SJCRH30 (cell line): ENCODE data around the gene ENO3. TPM values are rescaled to one million over a fixed set of nuclear protein-coding genes. Genes with fewer than 3 reads are reported as not detected.

Experiments used
- DNase-seq, 2 experiments: peaks; one replicate each; pipeline ENCODE4 v3.0.0-alpha.2; 2015 to 2020
- H3K27ac ChIP-seq: fragments of 250-450 bp; sonication (Bioruptor Pico); 2 replicates; pipeline ENCODE4 v1.5.1; 2020; ENCODE audit warnings: mild to moderate bottlenecking, moderate library complexity
- H3K27me3 ChIP-seq: fragments of 250-450 bp; sonication (Bioruptor Pico); 2 replicates; pipeline ENCODE4 v1.5.1; 2020; ENCODE audit warnings: mild to moderate bottlenecking, moderate library complexity
- H3K36me3 ChIP-seq: fragments of 250-450 bp; sonication (Bioruptor Pico); 2 replicates; pipeline ENCODE4 v1.5.1; 2020; ENCODE audit warnings: mild to moderate bottlenecking, moderate library complexity
- H3K4me1 ChIP-seq: fragments of 250-450 bp; sonication (Bioruptor Pico); 2 replicates; pipeline ENCODE4 v1.5.1; 2020; ENCODE audit warnings: mild to moderate bottlenecking, moderate library complexity
- H3K4me3 ChIP-seq: fragments of 250-450 bp; sonication (Bioruptor Pico); 2 replicates; pipeline ENCODE4 v1.5.1; 2020; ENCODE audit warnings: mild to moderate bottlenecking, moderate library complexity
- H3K9me3 ChIP-seq: fragments of 250-450 bp; sonication (Bioruptor Pico); replicated peaks from 2 replicates; pipeline ENCODE4 v1.5.1; 2020; ENCODE audit warnings: mild to moderate bottlenecking, moderate library complexity
- total RNA-seq: library from RNA; depleted of rRNA; stranded (reverse); fragments of >200 nt; shearing (Covaris generic); gene quantifications from 2 replicates; pipeline ENCODE4 v1.2.3, GENCODE V29; 2014

The ENO3 gene
- total RNA-seq, 1 experiment from 2014 or later: 129 TPM

DNA sequence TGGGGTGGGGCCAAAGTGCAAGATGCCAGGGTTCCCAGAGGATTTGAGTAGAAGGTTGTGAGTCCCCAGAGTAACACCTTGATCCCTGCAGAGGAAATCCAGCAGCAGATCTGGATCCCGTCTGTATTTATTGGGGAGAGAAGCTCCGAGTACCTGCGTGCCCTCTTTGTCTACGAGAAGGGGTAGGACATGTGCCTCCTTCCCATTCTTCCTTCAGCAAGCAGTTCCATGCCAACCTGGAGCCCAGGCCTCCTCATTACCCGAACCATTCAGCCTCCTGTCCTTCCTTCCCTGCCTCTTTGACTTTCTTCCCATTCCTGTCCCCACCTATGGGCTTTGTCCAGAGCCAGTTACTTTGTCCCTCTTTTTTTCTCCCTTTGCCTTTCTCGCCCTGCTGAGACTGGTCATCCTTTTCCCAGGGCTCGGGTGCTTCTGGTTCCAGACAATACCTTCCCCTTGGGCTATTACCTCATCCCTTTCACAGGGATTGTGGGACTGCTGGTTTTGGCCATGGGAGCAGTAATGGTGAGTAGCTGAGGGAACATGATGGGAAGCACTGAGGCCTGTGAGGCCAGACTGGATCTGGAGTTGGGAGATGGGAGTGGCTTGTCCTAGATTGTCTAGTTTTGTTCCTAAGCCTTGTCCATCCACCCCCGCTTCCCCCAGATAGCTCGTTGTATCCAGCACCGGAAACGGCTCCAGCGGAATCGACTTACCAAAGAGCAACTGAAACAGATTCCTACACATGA, 8.0 kb upstream of the ENO3 start:
- no peaks in the 10 kb centered on the region for H3K9me3 ChIP-seq
- no peaks in the 10 kb centered on the region for H3K27me3 ChIP-seq
- H3K4me1 ChIP-seq: peaks cover 12% of the 10 kb centered on the region
- no peak overlapping the region for H3K27ac ChIP-seq
- peaks cover 38% of the 10 kb centered on the region for H3K36me3 ChIP-seq
- DNase-seq: no peak
- no peak overlapping the region for H3K4me3 ChIP-seq

DNA sequence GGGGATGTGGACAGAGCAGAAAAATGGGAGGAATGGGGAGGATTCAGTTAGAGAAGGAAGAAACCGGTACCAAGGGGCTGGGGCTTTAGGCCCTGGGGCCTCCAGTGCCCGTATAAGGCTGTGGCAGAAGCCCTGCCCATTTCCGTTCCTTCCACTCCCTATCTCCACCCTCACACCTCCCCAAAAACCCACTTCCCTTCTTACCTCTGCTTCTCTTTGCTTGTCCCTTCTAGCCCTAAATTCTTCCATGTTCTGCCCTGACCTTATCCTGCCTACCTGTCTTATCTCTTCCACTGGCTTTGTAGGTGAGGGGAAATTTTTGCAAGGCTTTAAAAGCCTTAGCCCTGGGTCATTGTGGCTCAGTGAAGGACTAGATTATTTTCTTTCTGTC, 6.8 kb upstream of the ENO3 start:
- H3K4me3 ChIP-seq: no peak overlapping the region
- no peaks in the 10 kb centered on the region for H3K9me3 ChIP-seq
- DNase-seq: no peak
- H3K36me3 ChIP-seq: peaks cover 40% of the 10 kb centered on the region
- H3K4me1 ChIP-seq: peaks cover 12% of the 10 kb centered on the region
- H3K27ac ChIP-seq: no peak overlapping the region
- no peaks in the 10 kb centered on the region for H3K27me3 ChIP-seq

DNA sequence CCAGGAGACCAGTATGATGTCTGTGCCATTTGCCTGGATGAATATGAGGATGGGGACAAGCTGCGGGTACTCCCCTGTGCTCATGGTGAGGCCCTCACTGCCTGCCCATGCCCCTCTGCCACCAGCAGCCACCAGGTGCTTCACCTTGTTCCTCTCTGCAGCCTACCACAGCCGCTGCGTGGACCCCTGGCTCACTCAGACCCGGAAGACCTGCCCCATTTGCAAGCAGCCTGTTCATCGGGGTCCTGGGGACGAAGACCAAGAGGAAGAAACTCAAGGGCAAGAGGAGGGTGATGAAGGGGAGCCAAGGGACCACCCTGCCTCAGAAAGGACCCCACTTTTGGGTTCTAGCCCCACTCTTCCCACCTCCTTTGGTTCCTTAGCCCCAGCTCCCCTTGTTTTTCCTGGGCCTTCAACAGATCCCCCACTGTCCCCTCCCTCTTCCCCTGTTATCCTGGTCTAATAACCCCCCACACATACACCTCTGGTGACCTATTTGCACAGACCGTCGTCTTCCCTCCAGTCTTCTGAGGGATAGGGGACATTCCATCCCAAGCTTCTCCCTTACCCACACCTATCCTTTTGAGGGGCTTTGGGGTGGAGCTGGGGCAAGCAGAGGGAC, 6.3 kb upstream of the ENO3 start:
- Histone ChIP-seq H3K27me3 (no peaks in the 10 kb centered on the region), H3K36me3 (peaks cover 40% of the 10 kb centered on the region), H3K4me1 (peaks cover 12% of the 10 kb centered on the region), H3K4me3 (no peak overlapping the region), H3K9me3 (no peaks in the 10 kb centered on the region), H3K27ac (peak overlapping the region; percentile 98)
- no peak for DNase-seq

DNA sequence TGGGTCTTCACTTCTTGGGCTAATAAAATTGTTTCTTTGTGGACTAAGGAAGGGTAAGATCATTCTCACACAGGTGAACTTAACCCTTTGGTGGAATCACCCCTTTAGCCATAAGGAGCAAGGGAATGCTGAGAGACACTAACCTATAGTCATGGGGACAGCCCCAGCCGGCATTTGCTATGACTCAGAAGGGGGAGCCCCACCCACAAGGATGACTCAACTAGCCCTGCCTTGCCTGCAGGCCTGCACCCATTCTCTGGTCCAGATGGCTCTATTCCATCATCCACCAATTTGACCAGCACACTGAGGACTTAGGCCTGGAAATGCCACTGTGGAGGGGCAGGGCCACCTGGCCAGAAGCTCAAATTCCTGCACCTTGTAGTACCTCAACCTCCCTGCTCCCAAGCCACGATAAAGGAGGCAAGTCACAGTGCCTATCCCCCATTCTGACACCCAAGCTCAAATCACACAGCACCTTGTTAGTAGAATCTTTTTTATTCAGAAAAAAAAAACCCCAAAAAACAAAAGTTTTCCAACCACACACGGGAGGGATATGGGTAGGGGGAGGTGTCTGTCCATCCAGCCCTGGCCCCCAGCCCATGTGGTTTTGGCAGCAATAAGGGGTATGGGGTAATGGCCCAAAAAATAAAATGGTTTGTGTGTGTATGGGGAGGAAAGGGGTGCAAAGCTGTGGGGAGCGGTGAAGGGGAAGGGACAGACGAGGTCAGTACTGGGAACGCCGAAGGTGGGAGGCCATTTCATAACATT, 5.6 kb upstream of the ENO3 start:
- DNase-seq: peak; percentile 81
- Histone ChIP-seq H3K27ac (peak overlapping the region; percentile 98), H3K27me3 (no peaks in the 10 kb centered on the region), H3K9me3 (no peaks in the 10 kb centered on the region), H3K4me3 (peak overlapping the region; percentile 96), H3K36me3 (peaks cover 40% of the 10 kb centered on the region), H3K4me1 (peaks cover 12% of the 10 kb centered on the region)

DNA sequence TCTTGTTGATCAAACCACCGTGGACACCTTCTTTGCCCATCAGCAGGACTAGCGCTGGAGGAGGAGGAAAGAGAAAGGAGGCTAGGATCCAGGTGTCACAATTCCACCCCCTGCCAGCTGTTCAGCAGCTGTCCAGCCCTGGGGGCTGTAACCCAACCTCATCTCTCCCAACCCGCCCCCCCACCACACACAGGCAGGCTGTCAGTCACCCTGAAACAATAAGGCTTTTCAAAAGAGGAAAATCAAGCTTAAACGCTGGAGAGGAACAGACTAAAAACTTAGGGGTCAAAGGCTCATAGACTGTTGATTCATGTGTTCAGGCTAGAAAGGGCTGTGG, 5.0 kb upstream of the ENO3 start:
- H3K36me3 ChIP-seq: peaks cover 40% of the 10 kb centered on the region
- H3K4me3 ChIP-seq: peak overlapping the region; percentile 96
- no peaks in the 10 kb centered on the region for H3K9me3 ChIP-seq
- no peaks in the 10 kb centered on the region for H3K27me3 ChIP-seq
- H3K4me1 ChIP-seq: peaks cover 12% of the 10 kb centered on the region
- H3K27ac ChIP-seq: peak overlapping the region; percentile 98
- DNase-seq: peak; percentile 77 to 92

DNA sequence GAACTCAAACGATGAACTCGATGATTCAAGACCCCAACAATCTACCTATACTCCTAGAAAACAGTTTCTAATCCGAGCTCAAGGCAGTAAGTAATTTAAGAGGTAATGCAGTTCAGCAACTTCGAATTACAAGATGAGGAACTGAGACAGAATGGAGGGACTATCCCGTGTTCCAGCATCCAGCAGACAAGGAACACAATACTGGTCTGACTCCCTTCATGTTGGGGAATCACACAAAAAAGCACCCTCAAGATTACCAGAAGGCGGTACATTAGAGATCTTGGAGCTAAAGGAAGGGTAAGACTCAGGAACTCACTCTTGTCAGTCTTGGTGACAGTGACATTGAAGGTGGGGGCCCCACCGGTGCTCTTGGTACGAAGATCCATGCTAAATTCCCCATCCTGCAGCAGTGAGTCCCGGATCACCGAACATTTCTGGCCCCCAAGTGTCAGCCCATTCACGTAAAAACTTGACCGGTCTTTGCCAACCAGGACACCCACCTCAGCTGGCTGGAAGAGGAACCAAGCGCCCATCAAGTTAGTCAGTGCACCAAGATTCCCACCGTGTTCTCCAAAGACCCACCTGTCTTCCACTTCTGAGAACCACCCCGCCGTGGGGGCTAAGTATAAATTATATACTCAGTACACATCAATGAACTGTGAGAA, 4.5 kb upstream of the ENO3 start:
- Histone ChIP-seq H3K27ac (peak overlapping the region; percentile 98), H3K27me3 (no peaks in the 10 kb centered on the region)

DNA sequence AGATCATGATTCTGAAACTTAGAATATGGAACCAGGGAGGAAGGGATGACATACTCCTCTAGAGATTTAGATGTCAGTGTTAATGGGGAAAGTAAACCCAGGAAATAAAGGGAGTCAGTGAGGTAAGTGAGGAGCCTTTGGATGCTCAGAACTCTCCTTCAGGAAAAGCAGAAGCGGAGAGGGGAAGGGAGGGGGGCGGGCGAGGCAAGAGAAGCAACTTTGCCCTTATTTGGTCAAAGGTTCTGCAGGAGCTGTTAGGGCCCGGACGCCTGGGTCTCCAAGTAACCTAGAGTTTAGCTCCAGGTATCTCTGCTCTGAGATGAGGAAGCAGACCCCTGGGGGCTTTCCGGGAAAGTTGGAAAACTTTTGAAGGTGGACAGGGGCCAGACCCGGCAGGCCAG, 3.9 kb upstream of the ENO3 start:
- no peak for DNase-seq
- Histone ChIP-seq H3K9me3 (no peaks in the 10 kb centered on the region), H3K4me1 (peaks cover 12% of the 10 kb centered on the region), H3K36me3 (peaks cover 40% of the 10 kb centered on the region), H3K4me3 (peak overlapping the region; percentile 96), H3K27ac (peak overlapping the region; percentile 98), H3K27me3 (no peaks in the 10 kb centered on the region)

More for the DNA sequence above, 4.5 kb upstream of the ENO3 start:
- Histone ChIP-seq H3K4me3 (peak overlapping the region; percentile 96), H3K36me3 (peaks cover 40% of the 10 kb centered on the region), H3K9me3 (no peaks in the 10 kb centered on the region), H3K4me1 (peaks cover 12% of the 10 kb centered on the region)
- DNase-seq: no peak

DNA sequence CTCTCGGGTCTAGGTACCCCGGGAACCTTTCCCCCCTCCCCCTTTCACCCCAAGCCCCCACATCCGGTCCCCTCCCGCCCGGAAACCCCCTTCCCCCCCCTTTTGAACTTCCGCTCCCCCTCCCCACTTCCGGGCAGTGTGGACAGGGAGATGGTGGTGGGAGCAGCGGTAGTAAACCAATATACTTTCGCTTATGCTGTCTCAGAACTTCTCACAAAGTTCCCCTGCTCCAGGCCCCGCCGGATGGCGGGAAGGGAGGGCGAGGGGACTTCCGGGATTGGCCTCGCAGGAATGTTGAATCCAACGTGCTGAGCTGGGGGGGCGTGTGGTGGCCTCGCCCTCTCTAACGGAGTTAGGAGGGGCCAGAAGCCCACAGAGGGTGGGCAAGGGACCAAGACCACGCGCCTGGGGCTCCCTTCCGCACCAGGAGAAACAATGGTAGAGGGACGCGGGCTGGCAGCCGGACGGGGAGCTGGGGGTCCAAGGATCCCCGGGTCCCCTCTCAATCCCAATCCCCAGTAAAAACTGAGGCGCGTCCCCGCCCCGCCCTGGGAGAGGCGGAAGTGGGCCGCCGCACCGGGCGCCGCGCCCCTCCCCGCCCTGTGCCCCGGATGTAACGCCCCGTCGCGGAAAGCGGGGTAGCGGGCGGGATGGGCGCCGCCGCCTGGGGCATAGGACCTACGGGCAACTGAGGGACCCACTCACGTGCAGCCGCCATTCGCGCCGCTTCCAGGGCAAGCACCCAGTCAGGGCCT, 3.3 kb upstream of the ENO3 start:
- H3K4me1 ChIP-seq: peaks cover 14% of the 10 kb centered on the region
- peaks cover 40% of the 10 kb centered on the region for H3K36me3 ChIP-seq
- no peaks in the 10 kb centered on the region for H3K27me3 ChIP-seq
- H3K4me3 ChIP-seq: peak overlapping the region; percentile 96
- H3K9me3 ChIP-seq: no peaks in the 10 kb centered on the region
- H3K27ac ChIP-seq: peak overlapping the region; percentile 98
- peak; percentile 62 to 75 for DNase-seq

DNA sequence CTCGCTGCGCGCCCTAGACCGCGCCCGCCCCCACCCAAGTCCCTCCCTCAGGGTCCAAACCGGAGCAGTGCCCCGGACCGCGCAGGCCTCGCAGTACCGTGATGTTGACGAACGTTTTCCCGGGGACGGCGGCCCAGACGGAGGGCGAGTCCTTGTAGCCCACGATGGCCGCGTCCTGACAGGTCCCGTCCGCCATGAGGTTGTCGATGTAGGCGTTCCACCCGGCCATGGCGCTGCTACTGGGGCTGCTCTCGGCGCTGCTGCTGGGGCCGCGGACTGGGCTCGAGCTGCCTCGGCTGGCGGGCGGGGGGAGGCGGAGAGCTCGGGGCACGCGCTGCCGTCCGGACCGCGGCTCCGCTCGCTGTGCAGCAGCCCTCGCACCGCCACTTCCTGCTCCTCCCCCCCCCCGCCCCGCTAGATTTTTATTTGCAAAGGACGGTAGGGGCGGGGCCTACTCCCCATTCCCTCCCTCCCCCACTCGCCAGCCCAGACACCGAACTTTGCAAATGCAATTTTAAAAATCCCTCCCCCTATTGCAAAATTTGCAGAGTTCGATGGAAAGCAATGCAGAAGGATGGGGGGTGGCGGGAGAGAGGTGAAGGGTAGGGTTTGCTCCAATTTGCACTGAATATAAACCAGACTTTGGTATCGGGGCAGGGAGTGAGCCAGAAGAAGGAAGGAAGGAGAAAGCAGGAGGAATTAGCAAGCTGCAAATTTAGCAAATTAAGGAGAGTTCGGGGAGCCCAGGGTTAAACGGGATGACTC, 2.6 kb upstream of the ENO3 start, which contains the start of gene PFN1:
Gene PFN1, minus strand, starts transcription at position 365 of the 765 bp plus-strand sequence. Its CDS starts 136 bp downstream, at position 229.
- peak; percentile 80 to 85 for DNase-seq

DNA sequence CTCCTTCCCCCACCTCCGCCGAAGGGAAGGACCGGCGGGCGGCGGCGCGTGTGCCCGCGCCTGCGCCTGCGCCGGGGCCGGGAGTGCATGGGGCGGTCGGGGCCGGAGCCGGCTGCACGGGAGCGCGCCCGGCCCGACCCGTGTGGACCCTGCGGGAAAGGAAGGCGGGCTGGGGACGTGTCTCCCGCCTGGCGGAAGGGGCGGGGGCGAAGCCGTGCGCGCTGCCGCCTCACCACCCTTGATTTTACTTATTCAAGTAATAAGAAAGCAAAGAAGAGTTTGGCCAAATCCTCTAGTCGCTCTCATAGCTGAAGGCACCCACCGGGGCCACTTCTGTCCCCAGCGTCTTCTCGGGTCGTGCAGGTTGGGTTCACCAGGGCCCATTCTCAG, 2.0 kb upstream of the ENO3 start:
- H3K9me3 ChIP-seq: no peaks in the 10 kb centered on the region
- H3K27ac ChIP-seq: peak overlapping the region; percentile 98
- H3K36me3 ChIP-seq: peaks cover 40% of the 10 kb centered on the region
- H3K4me1 ChIP-seq: peaks cover 26% of the 10 kb centered on the region
- peak; percentile 74 to 76 for DNase-seq
- no peaks in the 10 kb centered on the region for H3K27me3 ChIP-seq
- H3K4me3 ChIP-seq: peak overlapping the region; percentile 96

More for the DNA sequence above, 2.6 kb upstream of the ENO3 start, which contains the start of gene PFN1:
- no peaks in the 10 kb centered on the region for H3K9me3 ChIP-seq
- H3K4me1 ChIP-seq: peaks cover 20% of the 10 kb centered on the region
- H3K36me3 ChIP-seq: peaks cover 40% of the 10 kb centered on the region
- H3K27ac ChIP-seq: peak within 1 kb of the TSS; percentile 98
- no peaks in the 10 kb centered on the region for H3K27me3 ChIP-seq
- peak within 1 kb of the TSS; percentile 96 for H3K4me3 ChIP-seq

DNA sequence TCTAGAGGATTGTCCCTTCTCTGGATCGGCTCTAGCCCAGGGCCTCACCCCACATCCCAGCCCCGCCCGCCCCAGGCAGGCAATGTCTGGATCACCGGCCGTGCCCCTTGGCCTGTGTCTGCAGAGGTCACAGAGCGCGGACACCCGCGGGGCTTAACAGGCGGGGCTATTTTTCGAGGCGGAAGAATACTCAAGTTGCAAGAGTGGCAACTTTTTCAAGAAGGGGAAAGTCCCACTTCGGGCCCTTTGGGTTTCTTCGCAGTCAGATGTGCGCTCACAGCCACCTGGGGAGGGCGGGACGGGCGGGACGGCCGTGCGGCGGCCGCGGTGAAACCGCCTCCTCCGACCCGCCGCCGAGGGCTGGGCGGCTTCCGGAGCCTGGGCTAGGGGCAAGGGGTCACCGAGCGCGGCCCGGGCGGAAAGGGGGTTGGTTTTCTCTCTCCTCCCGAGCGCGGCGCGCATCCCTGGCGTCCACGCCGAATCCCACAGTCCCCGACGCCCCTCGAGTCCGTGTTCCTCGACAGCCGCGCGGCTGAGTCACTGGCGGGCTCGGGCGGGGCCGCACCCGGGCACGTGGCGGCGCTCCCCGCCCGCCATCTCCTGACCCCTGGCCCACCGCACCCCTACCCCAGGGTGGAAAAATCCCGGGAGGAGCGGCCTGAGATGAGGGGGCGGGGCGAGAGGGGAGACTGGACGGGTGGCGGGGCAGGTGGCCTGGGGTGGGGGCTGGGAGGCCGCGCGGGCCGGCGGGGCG, 1.4 kb upstream of the ENO3 start:
- peak overlapping the region; percentile 98 for H3K27ac ChIP-seq
- no peaks in the 10 kb centered on the region for H3K9me3 ChIP-seq
- H3K4me3 ChIP-seq: peak overlapping the region; percentile 96
- H3K27me3 ChIP-seq: no peaks in the 10 kb centered on the region
- H3K36me3 ChIP-seq: peaks cover 40% of the 10 kb centered on the region
- peaks cover 30% of the 10 kb centered on the region for H3K4me1 ChIP-seq
- peak; percentile 81 to 85 for DNase-seq

DNA sequence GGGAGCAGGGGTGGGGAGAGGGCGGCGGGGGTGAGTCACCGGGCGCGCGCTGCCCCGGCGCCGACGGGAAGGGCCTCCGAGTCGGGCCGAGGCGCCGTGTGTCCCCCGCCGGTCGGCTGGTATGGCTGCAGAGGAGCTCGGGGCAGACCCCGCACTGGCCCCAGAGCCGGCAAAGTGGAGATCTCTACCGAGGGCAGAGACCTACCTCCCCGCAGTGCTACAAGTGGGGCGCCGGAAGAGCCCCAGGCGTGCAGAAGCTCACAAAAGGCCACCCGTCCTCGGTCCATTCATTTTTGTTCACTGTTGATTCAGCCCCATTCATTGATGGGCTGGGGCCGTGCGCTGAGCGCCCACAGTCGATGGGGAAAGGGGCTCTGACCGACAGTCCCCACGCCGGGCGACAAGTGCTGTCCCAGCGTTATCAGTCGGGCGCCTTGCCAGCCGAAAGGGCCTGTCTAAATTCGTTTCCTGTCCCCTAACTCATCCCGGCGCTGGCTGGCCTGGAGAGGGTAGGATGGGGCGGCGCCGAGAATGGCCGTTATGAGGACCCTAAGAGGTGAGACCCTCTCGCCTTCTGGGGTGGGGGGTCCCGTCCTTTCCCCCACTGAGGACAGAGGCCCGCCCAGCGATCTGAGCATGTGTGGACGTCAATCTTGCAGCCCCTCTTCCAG, 709 bp upstream of the ENO3 start:
- peak overlapping the region; percentile 96 for H3K4me3 ChIP-seq

More for the DNA sequence above, 709 bp upstream of the ENO3 start:
- peak; percentile 63 to 70 for DNase-seq
- no peaks in the 10 kb centered on the region for H3K9me3 ChIP-seq
- H3K4me1 ChIP-seq: peaks cover 23% of the 10 kb centered on the region
- H3K27me3 ChIP-seq: no peaks in the 10 kb centered on the region
- H3K36me3 ChIP-seq: peaks cover 33% of the 10 kb centered on the region
- H3K27ac ChIP-seq: peak overlapping the region; percentile 98
